GM12878 (cell line): ENCODE data around the gene SEC22C. TPM values are rescaled to one million over a fixed set of nuclear protein-coding genes. Genes with fewer than 3 reads are reported as not detected.

ENCODE experiments used
- ATAC-seq: fragments of 200-7000 bp; cut with Tn5 transposase; 3 replicates; pipeline ENCODE4 v1.9.1; 2020; ENCODE audit warnings: mild to moderate bottlenecking, moderate library complexity
- BruUV-seq: library from RNA; stranded (reverse); fragments of 400-500 nt; replicated peaks from 2 replicates; lab custom pipeline; 2021; lab: Mats Ljungman, UMichigan
- CTCF ChIA-PET: fragments of 300-600 bp; sonication (Branson Sonifier 250); formaldehyde crosslinking; extraction: SDS; loops from one replicate; lab custom pipeline; 2021; ENCODE audit warnings: inconsistent platforms; lab: Yijun Ruan, JAX
- POLR2A ChIA-PET: fragments of 350-600 bp; formaldehyde crosslinking; extraction: SDS; loops from one replicate; lab custom pipeline; 2021; ENCODE audit warnings: inconsistent platforms; lab: Charles Lee
- RAD21 ChIA-PET: fragments of 300-600 bp; sonication (Branson Sonifier 250); formaldehyde crosslinking; loops from one replicate; lab custom pipeline; 2023; ENCODE audit warnings: antibody characterized with exemption; ENCODE audit not compliant: unreplicated experiment; lab: Charles Lee
- SMC1A ChIA-PET: fragments of 300-600 bp; sonication (Branson Sonifier 250); formaldehyde crosslinking; loops from one replicate; lab custom pipeline; 2023; ENCODE audit not compliant: unreplicated experiment, uncharacterized antibody; lab: Charles Lee
- DNase-seq: peaks from one replicate; pipeline ENCODE4 v3.0.0-alpha.2; 2011; ENCODE audit warnings: low read depth, low spot score
- FAIRE-seq: peaks from 3 replicates; lab custom pipeline; 2011; peaks lifted over from hg19 to GRCh38; lab: Jason Lieb, UNC
- H2AFZ ChIP-seq: 2 replicates; pipeline ENCODE4 v1.6.0; 2011; ENCODE audit warnings: low read depth, low read length, control low read depth; ENCODE audit not compliant: control insufficient read depth
- H3K27ac ChIP-seq: 2 replicates; pipeline ENCODE4 v1.5.1; 2011; ENCODE audit warnings: control low read depth; ENCODE audit not compliant: control insufficient read depth, insufficient read depth
- H3K27me3 ChIP-seq, 2 experiments: replicated peaks in 1 of 2; 2 replicates each; pipeline versions ENCODE4 v1.6.0 to v1.6.1; 2011; ENCODE audit warnings: low read length in 1 of 2; ENCODE audit not compliant: control insufficient read depth in 2 of 2, insufficient read depth in 2 of 2
- H3K36me3 ChIP-seq, 2 experiments: 2 replicates each; pipeline ENCODE4 v1.5.1; 2011; ENCODE audit warnings: low read length in 1 of 2; ENCODE audit not compliant: control insufficient read depth in 2 of 2, insufficient read depth in 2 of 2
- H3K4me1 ChIP-seq: 2 replicates; pipeline ENCODE4 v1.6.1; 2011; ENCODE audit warnings: mild to moderate bottlenecking, low read length, moderate library complexity, mixed read lengths; ENCODE audit not compliant: control insufficient read depth, insufficient read depth
- H3K4me2 ChIP-seq: 2 replicates; pipeline ENCODE4 v1.6.0; 2011; ENCODE audit warnings: control low read depth; ENCODE audit not compliant: control insufficient read depth, insufficient read depth
- H3K4me3 ChIP-seq: fragments of 200-600 bp; sonication (generic); 2 replicates; pipeline ENCODE4 v1.5.1; 2016
- H3K79me2 ChIP-seq: 2 replicates; pipeline ENCODE4 v1.6.0; 2011; ENCODE audit warnings: low read length; ENCODE audit not compliant: control insufficient read depth, insufficient read depth
- H3K9ac ChIP-seq: 2 replicates; pipeline ENCODE4 v1.8.0; 2011; ENCODE audit warnings: low read length, control low read depth, mixed read lengths; ENCODE audit not compliant: control insufficient read depth, insufficient read depth
- H3K9me3 ChIP-seq: replicated peaks from 3 replicates; pipeline ENCODE4 v1.5.1; 2011; ENCODE audit warnings: mild to moderate bottlenecking, low read length; ENCODE audit not compliant: control insufficient read depth, insufficient read depth
- H4K20me1 ChIP-seq: 2 replicates; pipeline ENCODE4 v1.6.0; 2011; ENCODE audit not compliant: control insufficient read depth, insufficient read depth
- EGR1 ChIP-seq, 2 experiments: IDR thresholded peaks; 1 replicate in 1 of 2; 2 replicates in 1 of 2; pipeline ENCODE4 v1.6.1; 2011 to 2012; ENCODE audit warnings: low read depth in 2 of 2, low read length in 2 of 2, borderline replicate concordance in 1 of 2, mild to moderate bottlenecking in 1 of 2, moderate library complexity in 1 of 2
- STAT1 ChIP-seq: fragments of 450-650 bp; conservative IDR thresholded peaks from 2 replicates; pipeline ENCODE4 v1.6.1; 2014; ENCODE audit warnings: antibody characterized with exemption, mild to moderate bottlenecking
- TAF1 ChIP-seq: IDR thresholded peaks from 2 replicates; pipeline ENCODE4 v1.6.1; 2011; ENCODE audit warnings: mild to moderate bottlenecking, low read depth, low read length, borderline replicate concordance
- YBX1 ChIP-seq: fragments of 450-650 bp; IDR thresholded peaks from 2 replicates; pipeline ENCODE4 v1.6.1; 2016; ENCODE audit warnings: antibody characterized with exemption
- ZZZ3 ChIP-seq: IDR thresholded peaks from 2 replicates; pipeline ENCODE4 v1.6.1; 2011; ENCODE audit warnings: low read depth; ENCODE audit not compliant: control insufficient read depth, insufficient read length
- WGBS: methylation state at CpG from one replicate; pipeline ENCODE4 v1.1.6; 2016; ENCODE audit warnings: low lambda C conversion rate; ENCODE audit not compliant: insufficient replicate concordance, insufficient coverage; ENCODE audit errors: missing lambda C conversion rate; 5-methylcytosine and 5-hydroxymethylcytosine counted together
- in situ Hi-C: fragments of 300-500 bp; cut with MboI; formaldehyde crosslinking; loops from 9 replicates; pipeline ENCODE4 v1.14.3; 2018; ENCODE audit warnings: mixed read lengths
- intact Hi-C: fragments of 100-400 bp; cut with micrococcal nuclease; formaldehyde crosslinking; loops from one replicate; pipeline ENCODE4 v1.14.2; 2022; ENCODE audit not compliant: unreplicated experiment
- polyA plus RNA-seq, 11 experiments: library from polyadenylated mRNA; depleted of rRNA in 4 of 11; unstranded in 6 of 11; stranded (reverse) in 5 of 11; fragments of >200 nt; fragmentation: Nextera tagmentation in 4 of 11; fragmentation: Illumina TruSeq in 1 of 11; extraction: Ambion mirVana in 4 of 11; extraction: Trizol in 1 of 11; gene quantifications; 1 replicate in 1 of 11; 2 replicates in 10 of 11; pipeline versions ENCODE4 v1.2.1 to v1.2.3, GENCODE V29; 2011 to 2016; ENCODE audit warnings: inconsistent platforms in 2 of 11, missing spikeins in 2 of 11, low read depth in 1 of 11
- total RNA-seq, 4 experiments: library from RNA; depleted of rRNA in 3 of 4; stranded (reverse); fragments of >200 nt in 3 of 4; fragmentation: Illumina TruSeq in 1 of 4; extraction: Trizol in 1 of 4; gene quantifications; 2 replicates each; pipeline versions ENCODE4 v1.2.1 to v1.2.3, GENCODE V29; 2013 to 2021
- TF ChIP-seq, protein P1 (sequence below): fragments of 150-350 bp; IDR thresholded peaks from 2 replicates; pipeline ENCODE4 v1.6.1; 2016; ENCODE audit warnings: low read depth, low read length
- TF ChIP-seq, protein P2 (sequence below): fragments of 450-650 bp; conservative IDR thresholded peaks from 2 replicates; pipeline ENCODE4 v1.6.1; 2017; ENCODE audit warnings: mild to moderate bottlenecking, moderate library complexity
- TF ChIP-seq, protein P3 (sequence below), 3 experiments: IDR thresholded peaks in 2 of 3; conservative IDR thresholded peaks in 1 of 3; 2 replicates each; pipeline ENCODE4 v1.5.1; 2011; ENCODE audit warnings: low read depth in 3 of 3, low read length in 3 of 3, mild to moderate bottlenecking in 3 of 3, control low read depth in 2 of 3, moderate library complexity in 2 of 3, inconsistent platforms in 1 of 3, mixed read lengths in 1 of 3; ENCODE audit not compliant: control insufficient read depth in 2 of 3, insufficient read depth in 1 of 3; ENCODE audit errors: extremely low read depth in 1 of 3

Gene SEC22C
- total and polyA plus RNA-seq, 10 of the 15 experiments (the other 5 are each of a cell fraction or from before 2014, with no cell fraction given): 15.6 to 47.0 (median 39.1) TPM

DNA sequence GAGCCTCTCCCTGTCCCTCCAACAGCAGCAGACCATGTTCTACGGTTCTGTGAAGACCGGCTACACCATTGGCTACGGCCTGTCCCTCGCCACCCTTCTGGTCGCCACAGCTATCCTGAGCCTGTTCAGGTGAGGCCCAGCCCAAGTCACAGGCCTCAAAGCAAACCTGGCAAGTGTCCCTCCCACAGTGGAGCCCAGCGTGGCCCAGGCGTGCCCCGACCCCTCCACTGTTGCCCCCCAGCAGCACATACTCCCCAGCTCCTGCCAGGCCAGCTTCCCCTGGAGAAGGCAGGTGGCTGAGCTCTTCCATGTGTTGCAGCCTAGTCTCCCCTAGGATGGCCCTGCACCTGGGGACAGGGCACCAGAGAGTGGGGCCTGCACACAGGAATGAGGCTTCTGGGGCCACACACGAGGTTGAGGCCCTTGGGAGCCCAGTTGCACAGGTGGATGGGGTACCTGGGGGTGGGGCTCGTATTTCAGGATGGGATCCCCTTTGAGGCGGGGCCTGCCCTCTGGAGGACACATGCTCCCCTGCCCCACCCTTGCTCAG, 54.3 kb downstream of the SEC22C start (continued):
- TF ChIP-seq, protein P1, sequence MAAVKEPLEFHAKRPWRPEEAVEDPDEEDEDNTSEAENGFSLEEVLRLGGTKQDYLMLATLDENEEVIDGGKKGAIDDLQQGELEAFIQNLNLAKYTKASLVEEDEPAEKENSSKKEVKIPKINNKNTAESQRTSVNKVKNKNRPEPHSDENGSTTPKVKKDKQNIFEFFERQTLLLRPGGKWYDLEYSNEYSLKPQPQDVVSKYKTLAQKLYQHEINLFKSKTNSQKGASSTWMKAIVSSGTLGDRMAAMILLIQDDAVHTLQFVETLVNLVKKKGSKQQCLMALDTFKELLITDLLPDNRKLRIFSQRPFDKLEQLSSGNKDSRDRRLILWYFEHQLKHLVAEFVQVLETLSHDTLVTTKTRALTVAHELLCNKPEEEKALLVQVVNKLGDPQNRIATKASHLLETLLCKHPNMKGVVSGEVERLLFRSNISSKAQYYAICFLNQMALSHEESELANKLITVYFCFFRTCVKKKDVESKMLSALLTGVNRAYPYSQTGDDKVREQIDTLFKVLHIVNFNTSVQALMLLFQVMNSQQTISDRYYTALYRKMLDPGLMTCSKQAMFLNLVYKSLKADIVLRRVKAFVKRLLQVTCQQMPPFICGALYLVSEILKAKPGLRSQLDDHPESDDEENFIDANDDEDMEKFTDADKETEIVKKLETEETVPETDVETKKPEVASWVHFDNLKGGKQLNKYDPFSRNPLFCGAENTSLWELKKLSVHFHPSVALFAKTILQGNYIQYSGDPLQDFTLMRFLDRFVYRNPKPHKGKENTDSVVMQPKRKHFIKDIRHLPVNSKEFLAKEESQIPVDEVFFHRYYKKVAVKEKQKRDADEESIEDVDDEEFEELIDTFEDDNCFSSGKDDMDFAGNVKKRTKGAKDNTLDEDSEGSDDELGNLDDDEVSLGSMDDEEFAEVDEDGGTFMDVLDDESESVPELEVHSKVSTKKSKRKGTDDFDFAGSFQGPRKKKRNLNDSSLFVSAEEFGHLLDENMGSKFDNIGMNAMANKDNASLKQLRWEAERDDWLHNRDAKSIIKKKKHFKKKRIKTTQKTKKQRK: no peak
- TF ChIP-seq TAF1: no peak
- TF ChIP-seq, all 136 proteins: peak for 0

DNA sequence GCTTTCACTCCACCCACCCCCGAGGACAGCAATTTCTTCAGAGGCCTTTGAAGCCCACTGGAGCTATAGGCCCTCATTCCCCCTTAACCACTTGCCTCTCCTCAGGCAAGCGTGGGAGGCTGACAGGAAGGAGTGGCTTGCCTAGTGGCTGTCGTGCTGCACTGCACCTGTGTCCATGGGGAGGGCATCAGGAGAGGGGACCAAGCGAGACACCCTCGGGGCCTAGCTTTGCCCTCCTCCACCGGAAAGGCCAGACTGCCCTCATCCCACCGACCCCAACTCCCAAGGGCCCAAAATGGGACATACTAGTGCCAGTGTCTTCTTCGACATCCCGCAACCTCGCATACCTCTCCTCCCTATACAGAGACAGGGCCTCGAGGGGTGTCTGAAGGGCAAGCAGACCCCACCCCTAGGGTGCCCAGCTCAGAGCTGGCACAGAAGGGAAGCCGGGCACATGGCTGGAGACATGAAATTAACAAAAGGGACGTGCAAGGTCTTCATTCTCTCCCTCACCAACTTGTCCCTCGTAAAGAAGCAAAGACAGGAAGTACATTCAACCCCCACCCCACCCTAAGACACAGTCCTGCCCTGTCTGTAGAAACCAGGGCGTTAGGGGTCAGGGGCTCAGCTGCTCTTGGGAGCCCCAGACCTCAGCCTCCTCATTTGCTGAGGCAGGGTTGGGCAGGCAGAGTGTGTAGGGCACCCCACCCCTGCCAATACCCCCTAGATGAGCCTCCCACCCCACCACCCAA, 55.0 kb downstream of the SEC22C start:
- H3K4me3 ChIP-seq: no peak overlapping the region
- no peaks in the 10 kb centered on the region; a peak in 2 of 4 replicates for H3K27me3 ChIP-seq
- H2AFZ ChIP-seq: no peak overlapping the region
- no peaks in the 10 kb centered on the region for H3K36me3 ChIP-seq
- BruUV-seq: no TSS peak
- POLR2A ChIA-PET: no interaction called here
- no peaks in the 10 kb centered on the region for H3K9me3 ChIP-seq
- SMC1A ChIA-PET: no interaction called here
- ATAC-seq (peak; percentile 77), DNase-seq (no peak), FAIRE-seq (no peak)
- H3K27ac ChIP-seq: no peak overlapping the region
- no peaks in the 10 kb centered on the region for H3K4me1 ChIP-seq
- no peak overlapping the region for H3K4me2 ChIP-seq
- TF ChIP-seq YBX1 (no peak), STAT1 (no peak), ZZZ3 (no peak), EGR1 (IDR thresholded peaks at IDR 0.05; ENCODE audit: borderline replicate concordance in 1 of 2, low read depth in 2 of 2, low read length in 2 of 2) (peak in 1 of 2 experiments; percentile 52; a peak in 1 of 3 replicates)
- TF ChIP-seq, protein P2, sequence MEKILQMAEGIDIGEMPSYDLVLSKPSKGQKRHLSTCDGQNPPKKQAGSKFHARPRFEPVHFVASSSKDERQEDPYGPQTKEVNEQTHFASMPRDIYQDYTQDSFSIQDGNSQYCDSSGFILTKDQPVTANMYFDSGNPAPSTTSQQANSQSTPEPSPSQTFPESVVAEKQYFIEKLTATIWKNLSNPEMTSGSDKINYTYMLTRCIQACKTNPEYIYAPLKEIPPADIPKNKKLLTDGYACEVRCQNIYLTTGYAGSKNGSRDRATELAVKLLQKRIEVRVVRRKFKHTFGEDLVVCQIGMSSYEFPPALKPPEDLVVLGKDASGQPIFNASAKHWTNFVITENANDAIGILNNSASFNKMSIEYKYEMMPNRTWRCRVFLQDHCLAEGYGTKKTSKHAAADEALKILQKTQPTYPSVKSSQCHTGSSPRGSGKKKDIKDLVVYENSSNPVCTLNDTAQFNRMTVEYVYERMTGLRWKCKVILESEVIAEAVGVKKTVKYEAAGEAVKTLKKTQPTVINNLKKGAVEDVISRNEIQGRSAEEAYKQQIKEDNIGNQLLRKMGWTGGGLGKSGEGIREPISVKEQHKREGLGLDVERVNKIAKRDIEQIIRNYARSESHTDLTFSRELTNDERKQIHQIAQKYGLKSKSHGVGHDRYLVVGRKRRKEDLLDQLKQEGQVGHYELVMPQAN: no peak
- TF ChIP-seq, protein P3, sequence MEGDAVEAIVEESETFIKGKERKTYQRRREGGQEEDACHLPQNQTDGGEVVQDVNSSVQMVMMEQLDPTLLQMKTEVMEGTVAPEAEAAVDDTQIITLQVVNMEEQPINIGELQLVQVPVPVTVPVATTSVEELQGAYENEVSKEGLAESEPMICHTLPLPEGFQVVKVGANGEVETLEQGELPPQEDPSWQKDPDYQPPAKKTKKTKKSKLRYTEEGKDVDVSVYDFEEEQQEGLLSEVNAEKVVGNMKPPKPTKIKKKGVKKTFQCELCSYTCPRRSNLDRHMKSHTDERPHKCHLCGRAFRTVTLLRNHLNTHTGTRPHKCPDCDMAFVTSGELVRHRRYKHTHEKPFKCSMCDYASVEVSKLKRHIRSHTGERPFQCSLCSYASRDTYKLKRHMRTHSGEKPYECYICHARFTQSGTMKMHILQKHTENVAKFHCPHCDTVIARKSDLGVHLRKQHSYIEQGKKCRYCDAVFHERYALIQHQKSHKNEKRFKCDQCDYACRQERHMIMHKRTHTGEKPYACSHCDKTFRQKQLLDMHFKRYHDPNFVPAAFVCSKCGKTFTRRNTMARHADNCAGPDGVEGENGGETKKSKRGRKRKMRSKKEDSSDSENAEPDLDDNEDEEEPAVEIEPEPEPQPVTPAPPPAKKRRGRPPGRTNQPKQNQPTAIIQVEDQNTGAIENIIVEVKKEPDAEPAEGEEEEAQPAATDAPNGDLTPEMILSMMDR (IDR thresholded peaks at IDR 0.05 in 2 of 3, conservative IDR thresholded peaks at IDR 0.05 in 1 of 3; ENCODE audit: control insufficient read depth in 2 of 3, extremely low read depth in 1 of 3, insufficient read depth in 1 of 3, low read depth in 3 of 3, low read length in 3 of 3): peak in 1 of 3 experiments; percentile 20; a peak in 1 of 6 replicates
- H4K20me1 ChIP-seq: no peaks in the 10 kb centered on the region
- intact Hi-C loops: no loop called here
- in situ Hi-C loops: no loop called here
- RAD21 ChIA-PET: no interaction called here
- no peaks in the 10 kb centered on the region for H3K79me2 ChIP-seq
- H3K9ac ChIP-seq: no peak overlapping the region
- WGBS: 12% methylated on average over 15 of the region's 15 CpGs
- CTCF ChIA-PET: interaction anchor here (0.5 to 1.4 kb wide), 2 partner anchors 280 to 621 kb away, joined by 3 to 4 read pairs; no protein-coding TSS in a partner anchor
